Anterior cingulate cortex (tissue), 58 donors: ENCODE measurements around the gene OR52N2.
A peak's percentile ranks its signal among the peaks of the same experiment; 100 is the strongest.

Source experiments
- DNase-seq, 58 donors: peaks; one replicate each; lab custom pipeline; 2025; lab: John Stamatoyannopoulos, UW

OR52N2 gene

DNA sequence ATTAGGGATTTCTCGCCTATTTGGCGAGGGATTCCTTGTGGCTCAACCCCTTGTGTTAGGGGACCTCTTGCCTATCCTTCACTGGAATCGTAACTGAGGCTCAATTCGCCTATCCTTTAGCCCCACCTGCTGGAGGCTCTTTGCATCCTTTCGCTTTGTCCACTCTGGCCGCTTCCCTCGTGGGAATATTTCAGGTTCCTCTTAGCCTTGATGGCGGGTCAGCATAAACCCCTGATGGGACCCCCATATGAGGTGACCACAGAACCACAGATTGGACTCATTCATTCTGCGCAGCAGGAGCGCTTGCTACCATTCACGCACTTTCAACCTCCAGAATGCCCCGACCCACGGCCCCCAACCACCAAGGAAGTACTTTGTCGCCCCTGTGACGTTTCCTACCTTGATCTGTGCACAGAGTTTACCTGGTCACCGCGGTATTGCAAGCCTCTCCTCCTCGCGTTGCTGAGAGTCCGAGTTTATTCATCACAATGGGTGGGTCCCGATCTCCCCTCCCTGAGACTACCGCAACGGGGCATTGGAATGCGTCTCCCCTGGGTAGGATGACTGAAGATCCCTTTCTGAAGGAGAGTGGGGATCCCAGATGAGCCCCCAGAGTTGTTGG lies at the start of gene OR52N2:
Gene OR52N2 (plus strand): TSS at position 425 of the 622 bp plus-strand sequence. CDS start 11,412 bp downstream, outside the sequence.
- DNase-seq = peak in 52 of 58 donors; percentile 4 to 72 (median 34)

DNA sequence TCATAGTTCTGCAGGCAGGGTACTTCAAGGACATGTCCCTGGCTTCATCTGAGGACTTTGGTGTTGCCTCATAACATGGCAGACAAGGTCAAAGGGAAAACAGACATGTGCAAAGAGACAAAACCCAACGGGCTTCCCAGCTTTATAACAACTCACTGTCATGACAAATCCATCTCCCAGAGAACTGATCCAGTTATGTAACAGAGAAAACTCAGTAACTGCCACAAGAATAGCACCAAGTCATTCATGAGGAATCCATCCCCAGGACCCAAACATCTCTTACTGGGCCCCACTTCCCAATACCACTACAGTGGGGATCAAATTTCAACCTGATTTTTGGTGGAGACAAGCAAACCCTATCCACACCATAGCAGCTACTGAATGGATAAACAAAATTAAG lies 41.7 kb upstream of the OR52N2 start:
- no peak for DNase-seq

DNA sequence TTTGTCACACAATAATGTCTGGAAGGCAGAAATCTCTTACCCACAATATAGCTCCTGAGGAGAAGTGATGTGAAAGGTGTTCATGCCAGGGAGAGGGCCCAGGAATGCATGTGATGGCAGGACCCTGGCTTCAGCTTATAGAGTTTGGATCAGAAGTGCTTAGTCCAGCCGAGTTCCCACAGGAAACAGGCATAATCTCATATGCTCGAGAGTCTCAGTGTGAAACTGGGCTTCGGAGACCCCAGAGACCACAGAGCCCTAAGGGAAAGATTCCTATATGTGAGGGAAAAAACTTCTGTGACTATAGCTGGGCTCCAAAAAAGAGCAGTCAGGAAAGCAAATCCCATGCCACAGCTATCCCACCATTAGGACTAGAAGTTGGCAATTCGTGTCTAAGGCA lies 25.5 kb upstream of the OR52N2 start, which contains the start of gene OR52N5:
Gene OR52N5 (minus strand): TSS at position 101 of the 400 bp plus-strand sequence. CDS start 4,721 bp downstream, outside the sequence.
- DNase-seq = no peak

DNA sequence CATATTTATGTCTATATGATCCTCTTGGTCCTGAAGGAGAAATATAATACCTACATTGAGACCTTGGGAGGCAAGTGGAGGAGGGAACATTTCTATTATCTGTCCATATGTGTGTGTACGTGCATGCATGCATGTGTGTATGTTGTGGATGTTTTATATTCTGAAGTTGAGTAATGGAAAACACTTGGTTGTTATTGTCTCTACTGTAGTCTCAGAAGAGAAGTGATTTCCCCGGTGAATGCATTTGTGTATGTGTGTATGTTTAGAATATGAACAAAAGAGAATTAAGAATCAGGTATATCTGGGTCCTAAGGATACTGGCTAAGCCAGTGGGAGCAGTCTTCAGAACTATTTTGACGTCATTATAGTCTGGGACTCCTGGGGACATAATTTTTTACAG lies 17.6 kb upstream of the OR52N2 start, which contains the start of gene OR52N1:
Gene OR52N1 (minus strand): TSS at position 101 of the 400 bp plus-strand sequence. CDS start 2,449 bp downstream, outside the sequence.
- DNase-seq = no peak

DNA sequence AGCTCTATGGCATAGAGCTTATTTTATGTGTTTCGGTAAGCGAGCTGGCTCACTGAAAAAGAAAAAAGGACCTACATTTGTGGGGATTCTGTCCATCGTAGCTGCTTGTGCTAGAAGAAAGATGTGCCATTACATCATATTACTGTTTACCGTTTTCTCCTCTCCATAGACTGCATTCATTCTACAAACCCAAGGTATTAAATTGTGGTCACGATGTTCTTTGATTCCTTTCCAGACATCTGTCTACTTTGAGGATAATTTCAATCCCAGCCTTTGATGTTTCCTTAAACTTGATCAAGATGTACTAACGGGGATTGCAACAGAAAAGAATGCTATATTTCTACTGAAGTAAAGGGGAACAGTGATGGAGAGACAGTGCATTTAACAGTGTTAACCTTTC lies 12.2 kb upstream of the OR52N2 start:
- DNase-seq = no peak

DNA sequence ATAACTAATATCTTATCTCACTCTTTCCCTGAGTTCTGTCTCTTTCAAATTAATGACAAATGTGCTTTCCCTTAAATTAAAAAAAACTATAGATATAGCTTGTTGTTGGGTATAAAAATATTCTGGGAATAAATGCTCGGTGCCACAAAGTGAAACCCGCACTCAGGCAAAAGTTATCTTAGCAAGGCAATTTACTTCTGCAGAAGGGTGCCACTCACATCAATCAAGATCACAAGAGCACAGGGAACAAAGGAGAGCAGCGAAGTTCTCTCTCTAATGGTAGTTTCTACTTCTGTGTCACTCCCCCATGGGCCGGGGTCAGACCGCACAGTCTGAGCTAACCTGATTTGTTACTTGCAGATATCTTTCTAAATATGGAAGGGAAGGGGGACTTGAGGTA lies 4.7 kb upstream of the OR52N2 start:
- DNase-seq = no peak

DNA sequence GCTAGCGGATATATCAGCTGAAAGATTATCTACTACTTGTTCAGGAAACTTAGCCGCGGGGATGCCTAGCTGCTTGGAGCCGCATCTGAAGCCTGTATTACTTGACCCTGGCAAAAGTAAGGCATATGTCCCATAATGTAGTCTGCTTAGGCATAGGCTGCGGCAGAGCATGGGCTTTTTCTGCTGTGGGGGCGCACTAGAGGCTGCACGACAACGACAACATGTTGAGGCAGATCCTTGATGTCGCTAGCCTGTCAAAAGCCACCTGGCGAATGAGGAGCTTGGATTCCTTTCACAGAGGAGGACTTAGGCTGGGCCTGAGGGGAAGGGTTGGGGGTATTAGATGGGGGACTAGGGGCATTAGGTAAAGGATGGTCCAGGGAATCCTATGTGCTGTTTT lies 1.1 kb upstream of the OR52N2 start:
- no peak for DNase-seq

DNA sequence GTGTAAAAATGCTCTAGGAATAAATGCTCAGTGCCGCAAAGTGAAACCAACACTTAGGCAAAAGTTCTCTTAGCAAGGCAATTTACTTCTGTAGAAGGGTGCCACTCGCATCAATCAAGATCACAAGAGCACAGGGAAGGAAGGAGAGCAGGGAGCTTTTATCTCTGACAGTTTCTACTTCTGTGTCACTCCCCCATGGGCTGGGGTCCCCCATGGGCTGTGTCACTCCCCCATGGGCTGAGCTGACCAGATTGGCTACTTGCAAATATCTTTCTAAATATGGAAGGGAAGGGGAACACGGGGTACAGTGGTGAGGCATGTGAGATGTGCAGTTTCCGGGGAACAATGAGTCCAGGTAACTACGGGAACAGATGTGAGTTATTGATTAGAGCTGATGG lies 397 bp downstream of the OR52N2 start:
- no peak for DNase-seq

DNA sequence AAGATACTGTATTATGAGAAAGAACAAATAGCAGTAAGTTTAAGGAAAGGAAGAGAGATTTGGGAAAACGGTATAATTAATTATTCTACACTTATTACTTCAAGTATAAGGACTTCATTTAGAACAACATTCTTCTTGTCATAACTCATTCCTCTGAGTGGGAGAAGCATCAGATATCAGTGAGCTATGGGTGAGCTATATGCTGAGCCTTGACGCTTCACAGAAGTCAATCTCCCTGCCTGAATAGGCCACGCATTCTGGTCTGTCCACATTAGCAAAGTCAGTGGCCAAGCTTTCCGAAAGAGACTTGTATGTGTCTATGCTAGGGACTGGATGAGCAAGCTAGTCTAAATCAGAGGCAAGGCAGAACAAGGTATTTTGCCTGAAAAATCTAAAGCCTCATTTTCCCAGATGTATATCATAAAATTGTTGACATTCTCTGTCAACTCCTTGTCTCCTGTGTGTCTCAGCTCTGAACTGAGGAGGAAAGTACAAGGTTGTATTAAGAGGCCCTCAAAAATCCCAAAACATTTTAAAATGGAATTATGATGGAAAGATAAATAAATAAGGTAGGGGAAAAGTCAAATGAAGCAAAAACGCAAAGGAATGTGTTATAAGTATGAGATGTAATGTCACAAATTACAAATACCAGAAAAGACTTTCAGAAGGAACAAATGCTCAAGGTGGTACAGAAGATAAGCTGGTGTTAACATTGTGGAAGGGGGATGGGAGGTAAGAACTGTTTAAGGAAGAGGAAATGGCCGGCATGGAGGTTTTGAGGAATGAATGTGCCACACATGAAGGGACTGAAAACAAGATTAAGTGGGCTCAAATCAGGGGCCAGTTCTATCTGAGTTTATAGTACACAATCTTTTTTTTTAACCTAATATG lies 1.4 kb downstream of the OR52N2 start:
- no peak for DNase-seq

DNA sequence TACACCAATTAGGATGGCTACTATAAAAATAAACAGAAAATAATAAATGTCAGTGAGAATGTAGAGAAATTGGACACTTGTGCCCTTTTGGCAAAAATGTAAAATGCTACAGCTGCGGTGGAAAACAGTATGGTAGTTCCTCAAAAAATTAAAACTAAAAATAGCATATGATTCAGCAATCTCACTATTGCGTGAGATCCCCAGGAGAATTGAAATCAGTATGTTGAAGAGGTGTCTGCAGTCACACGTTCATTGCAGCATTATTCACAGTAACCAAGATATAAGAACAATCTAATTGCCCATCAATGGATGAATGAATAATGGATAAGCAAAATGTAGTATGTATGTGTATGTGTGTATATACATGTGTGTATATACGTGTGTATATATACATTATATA lies 6.8 kb downstream of the OR52N2 start:
- no peak for DNase-seq

DNA sequence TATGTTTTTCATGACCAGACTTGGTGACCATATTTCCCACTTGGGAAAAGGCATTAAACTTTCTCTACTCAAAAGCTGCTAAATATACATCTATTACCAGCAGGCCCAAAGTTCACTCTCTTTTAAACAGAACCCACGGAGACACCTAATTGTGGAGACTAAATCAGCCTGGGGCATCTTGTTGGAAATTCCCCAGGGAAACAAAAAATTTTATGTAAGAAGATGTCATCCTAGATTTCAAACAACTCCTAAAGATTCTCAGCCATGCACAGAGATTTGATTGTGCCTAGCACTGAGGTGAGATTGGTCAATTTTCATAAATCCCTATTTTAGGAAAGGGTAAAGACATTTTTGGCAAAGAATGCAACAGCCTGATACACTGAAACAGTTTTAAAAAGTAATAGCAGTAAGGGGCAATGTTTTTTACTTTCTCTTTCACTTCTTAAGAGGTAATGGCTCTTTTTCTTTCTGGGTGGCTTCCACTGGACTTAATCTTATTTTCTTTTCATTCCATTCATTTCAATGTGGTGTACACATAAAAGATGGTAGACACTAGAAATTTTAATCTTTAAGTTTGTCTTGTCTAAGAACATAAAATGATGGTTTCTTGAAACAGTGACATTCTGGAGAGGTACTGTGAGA lies 9.6 kb downstream of the OR52N2 start:
- DNase-seq = no peak

DNA sequence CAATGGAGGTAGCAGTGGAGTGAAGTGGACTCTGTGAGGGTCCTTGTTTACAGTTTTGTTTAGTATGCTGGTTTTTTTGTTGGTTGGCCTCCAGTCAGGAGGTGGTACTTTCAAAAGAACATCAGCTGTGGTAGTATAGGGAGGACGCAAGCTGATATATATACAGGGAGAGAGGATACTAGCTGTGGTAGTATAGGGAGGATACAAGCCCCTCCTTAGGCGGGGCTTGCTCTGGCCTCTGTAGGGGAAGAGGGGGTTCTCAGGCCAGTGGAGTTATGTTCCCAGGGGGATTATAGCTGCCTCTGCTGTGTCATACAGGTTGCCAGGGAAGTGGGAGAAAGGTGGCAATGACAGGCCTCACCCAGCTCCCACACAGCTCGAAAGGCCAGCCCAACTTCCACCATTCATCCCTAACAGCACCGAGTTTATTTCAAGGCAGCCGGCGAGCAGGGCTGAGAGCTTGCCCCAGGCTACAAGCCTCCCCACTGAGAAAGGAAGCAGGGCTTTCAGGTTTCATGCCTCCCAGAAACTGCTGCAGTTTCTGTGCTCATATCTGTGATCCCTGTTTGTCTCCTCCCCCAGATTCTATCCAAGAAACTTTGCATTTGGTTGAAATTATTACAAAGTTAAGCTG lies 22.6 kb downstream of the OR52N2 start:
- no peak for DNase-seq

DNA sequence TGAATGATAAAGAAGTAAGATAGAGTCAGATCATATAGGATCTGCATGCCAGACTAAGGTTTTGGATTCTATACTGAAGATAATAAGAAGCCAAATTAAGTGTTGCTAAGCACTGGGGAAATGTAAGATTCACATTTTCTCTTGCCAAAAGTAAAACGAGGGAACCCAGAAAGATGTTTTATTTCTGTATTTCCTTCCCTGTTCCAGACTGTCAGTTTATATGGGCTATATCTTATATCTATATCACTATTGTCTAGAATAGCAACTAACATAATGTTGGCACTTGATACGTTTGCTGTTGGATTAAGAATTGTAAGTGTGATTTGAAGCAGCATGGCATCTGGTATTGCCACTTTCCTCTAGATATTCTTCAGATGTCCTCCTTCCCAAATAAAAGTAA lies 24.7 kb downstream of the OR52N2 start:
- peak in 1 of 58 donors; percentile 3 for DNase-seq

DNA sequence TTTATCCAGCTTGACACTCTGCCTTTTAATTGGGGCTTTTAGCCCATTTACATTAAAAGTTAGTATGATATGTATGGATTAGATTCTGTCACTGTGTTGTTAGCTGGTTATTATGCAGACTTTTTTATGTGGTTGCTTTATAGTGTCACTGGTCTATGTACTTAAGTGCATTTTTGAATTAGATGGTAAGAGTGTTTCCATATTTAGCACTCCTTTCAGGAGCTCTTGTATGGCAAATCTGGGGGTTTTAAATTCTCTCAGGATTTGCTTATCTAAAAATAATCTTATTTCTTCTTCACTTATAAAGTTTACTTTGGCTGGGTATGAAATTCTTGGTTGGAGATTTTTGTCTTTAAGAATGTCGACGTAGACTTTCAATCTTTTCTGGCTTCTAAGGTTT lies 29.0 kb downstream of the OR52N2 start:
- no peak for DNase-seq

DNA sequence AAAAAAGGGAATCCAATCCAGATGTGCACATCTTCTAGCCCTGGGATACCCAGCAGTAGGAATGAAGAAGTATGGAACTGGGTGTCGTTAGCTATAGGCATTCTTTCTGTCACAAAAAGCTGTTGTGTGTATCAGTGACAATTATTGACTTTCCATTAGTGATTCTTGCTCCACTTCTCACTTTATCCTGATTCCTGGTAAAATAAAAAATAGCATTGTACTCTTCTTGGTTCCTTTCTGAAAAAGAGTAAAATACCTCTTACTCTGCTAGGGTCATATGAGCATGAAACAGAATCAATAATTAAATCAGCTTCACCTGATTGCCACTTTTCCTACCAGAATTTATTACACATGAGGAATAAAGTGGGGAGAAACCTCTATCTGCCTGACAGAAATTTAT lies 33.1 kb downstream of the OR52N2 start, which contains the start of gene OR52E6:
Gene OR52E6 (minus strand): TSS at position 101 of the 400 bp plus-strand sequence. CDS start 0 bp downstream, at position 101.
- no peak for DNase-seq

DNA sequence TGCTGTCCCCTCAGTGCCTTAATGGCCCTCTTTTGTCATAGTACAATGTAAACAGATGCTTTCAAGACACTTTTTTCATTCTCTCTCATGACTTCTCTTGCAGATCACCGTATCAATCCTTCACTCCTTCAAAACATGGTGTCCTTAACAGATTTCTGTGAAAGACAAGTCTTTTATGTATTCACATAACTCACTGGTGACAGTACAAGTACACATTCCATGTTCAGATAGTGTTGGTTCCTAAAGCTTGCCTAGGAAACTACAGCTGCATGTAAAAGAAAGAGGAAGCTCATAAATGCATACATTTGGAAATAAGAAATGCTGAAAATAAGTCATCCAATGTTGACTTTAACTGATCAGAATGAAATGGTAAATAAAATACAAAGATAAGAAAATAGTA lies 38.0 kb downstream of the OR52N2 start:
- no peak for DNase-seq

DNA sequence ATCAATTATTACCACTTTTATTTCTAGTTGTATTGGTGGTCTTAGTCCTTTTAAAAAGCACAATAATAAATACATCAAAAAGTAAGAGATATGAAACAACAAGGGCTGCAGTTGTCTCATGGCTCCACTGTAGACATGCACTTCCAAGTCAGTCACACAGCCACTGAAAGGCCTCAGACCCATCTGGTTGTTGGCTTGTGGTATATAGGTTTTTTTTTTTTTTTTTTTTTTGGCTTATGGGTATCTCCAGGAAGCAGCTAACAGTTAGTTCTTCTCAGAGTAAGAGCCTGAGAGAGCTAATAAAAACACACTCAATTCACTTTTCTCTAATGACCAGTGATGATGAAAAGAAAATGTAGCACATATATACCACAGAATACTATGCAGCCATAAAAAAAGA lies 39.0 kb downstream of the OR52N2 start:
- no peak for DNase-seq

DNA sequence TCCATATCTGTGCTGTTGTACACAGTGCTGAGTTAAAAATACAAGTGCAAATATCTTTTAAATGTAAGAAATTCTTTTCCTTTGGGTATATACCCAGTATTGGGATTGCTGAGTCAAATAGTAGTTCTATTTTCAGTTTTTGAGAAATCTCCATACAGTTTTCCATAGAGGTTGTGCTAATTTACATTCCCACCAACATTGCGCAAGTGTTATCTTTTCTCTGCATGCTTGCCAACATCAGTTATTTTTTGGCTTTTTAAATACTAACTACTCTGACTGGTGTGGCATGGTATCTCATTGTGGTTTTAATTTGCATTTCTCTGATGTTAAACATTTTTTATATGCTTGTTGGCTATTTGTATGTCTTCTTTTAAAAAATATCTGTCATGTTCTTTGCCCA lies 42.3 kb downstream of the OR52N2 start:
- no peak for DNase-seq

DNA sequence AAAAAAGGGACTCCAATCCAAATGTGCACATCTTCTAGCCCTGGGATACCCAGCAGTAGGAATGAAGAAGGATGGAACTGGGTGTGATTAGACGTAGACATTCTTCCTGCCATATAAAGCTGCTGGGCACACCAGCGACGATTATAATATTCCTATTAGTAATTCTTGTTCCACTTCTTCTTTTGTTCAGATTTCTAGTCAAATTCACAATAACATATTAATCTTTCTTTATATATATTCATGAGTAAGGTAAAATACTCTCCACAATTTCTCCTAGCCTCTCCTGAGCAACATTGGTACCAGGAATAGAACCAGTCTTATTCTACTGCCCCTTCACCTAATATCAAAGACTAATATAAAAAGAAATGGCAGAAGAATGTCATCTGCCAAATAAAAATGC lies 48.9 kb downstream of the OR52N2 start, which contains the start of gene OR52E8:
Gene OR52E8 (minus strand): TSS at position 101 of the 400 bp plus-strand sequence. CDS start 0 bp downstream, at position 101.
- no peak for DNase-seq

DNA sequence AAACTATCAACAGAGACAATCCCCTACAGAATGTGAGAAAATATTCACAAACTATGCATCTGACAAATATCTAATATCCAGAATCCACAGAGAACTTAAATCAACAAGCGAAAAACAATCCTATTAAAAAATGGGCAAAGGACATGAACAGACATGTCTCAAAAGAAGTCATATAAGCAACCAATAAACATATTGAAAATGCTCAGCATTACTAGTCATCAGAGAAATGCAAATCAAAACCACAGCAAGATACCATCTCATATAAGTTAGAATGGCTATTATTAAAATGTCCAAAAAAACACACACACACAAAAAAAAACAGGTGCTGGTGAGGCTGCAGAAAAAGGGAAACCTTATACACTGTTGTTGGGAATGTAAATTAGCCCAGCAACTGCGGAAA lies 57.1 kb downstream of the OR52N2 start:
- DNase-seq = no peak
